A549 treated with dexamethasone at 1 μM for 4 hours (cell line): Measurements from ENCODE around the gene DAPK1. TPM values are rescaled to one million over a fixed set of nuclear protein-coding genes. Genes with fewer than 3 reads are reported as not detected.

ENCODE experiments used
- total RNA-seq: library from RNA; stranded (reverse); fragments of 200-300 nt; extraction: Qiagen RNA extraction; gene quantifications from 5 replicates; pipeline ENCODE4 v1.2.3, GENCODE V29; 2022

The DAPK1 gene
- total RNA-seq: 21.1 to 31.2 TPM (median 28.0 TPM) in 5 replicates

DNA sequence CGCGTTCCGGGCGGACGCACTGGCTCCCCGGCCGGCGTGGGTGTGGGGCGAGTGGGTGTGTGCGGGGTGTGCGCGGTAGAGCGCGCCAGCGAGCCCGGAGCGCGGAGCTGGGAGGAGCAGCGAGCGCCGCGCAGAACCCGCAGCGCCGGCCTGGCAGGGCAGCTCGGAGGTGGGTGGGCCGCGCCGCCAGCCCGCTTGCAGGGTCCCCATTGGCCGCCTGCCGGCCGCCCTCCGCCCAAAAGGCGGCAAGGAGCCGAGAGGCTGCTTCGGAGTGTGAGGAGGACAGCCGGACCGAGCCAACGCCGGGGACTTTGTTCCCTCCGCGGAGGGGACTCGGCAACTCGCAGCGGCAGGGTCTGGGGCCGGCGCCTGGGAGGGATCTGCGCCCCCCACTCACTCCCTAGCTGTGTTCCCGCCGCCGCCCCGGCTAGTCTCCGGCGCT, at the start of gene DAPK1:
Gene DAPK1, plus strand, starts transcription at position 264 of the 442 bp plus-strand sequence. CDS start 1,211 bp downstream, outside the sequence.

GRCh38 chr9:87725900-87726709, 228.4 kb downstream of the DAPK1 start, which contains the start of gene CTSL:
CTSL (plus strand) TSS chr9:87726119; CDS start chr9:87727604, 1,485 bp downstream.

Other genes starting within 250 kb of the DAPK1 start
- 587 to 740 TPM (median 618 TPM) in 5 replicates for gene CTSL, start 228.3 kb downstream of the DAPK1 start, total RNA-seq